HG02870 (cell line): ENCODE results near the gene ADM2.
A peak's percentile ranks its signal among the peaks of the same experiment; 100 is the strongest.

Source experiments
- ATAC-seq: cut with Tn5 transposase; IDR thresholded peaks from one replicate; pipeline ENCODE4 v1.9.1; 2021; ENCODE audit warnings: mild to moderate bottlenecking, moderate library complexity; ENCODE audit not compliant: unreplicated experiment

Gene ADM2

GRCh38 chr22:50523806-50524675 lies 42.7 kb downstream of the ADM2 start:
- ATAC-seq: no peak

DNA sequence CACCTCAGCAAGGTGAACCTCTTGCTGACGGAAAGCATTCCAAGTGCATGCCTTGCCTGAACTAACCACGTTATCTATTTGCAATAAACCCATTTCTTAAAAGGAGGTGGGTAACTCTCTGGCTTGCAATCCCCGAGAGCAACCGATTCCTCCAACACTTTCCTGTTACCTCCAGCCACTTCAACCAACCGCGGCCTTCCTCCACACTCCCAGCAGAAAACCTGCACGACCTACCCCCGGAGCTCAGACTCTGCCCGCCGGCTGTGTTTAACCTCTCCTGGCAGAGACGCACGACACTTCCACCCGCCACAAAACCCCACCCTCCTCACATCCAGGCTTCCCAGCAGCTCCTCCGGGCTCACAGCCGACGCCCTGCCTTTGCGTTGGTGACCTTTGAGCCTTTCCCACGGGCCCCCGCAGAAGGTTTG lies 43.3 kb downstream of the ADM2 start:
- ATAC-seq: no peak

GRCh38 chr22:50525104-50525857 lies 43.9 kb downstream of the ADM2 start, which contains the start of gene SCO2:
TSS of gene SCO2 (minus strand) at chr22:50525598. CDS start at chr22:50524411, 1,187 bp downstream.
- peak; percentile 41 for ATAC-seq

DNA sequence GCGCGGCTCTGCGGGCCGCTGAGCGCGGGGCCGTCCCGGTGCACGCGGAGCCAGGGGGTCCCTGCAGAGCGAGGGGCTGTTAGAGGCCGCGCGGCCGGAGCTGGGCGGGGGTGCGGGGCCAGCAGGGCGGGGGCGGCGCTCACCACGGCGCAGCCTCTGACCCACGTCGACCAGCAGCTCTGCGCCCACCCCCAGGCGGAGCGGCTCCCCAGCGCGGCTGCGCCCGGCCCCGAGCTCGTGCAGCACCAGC lies 44.4 kb downstream of the ADM2 start:
- ATAC-seq: no peak

DNA sequence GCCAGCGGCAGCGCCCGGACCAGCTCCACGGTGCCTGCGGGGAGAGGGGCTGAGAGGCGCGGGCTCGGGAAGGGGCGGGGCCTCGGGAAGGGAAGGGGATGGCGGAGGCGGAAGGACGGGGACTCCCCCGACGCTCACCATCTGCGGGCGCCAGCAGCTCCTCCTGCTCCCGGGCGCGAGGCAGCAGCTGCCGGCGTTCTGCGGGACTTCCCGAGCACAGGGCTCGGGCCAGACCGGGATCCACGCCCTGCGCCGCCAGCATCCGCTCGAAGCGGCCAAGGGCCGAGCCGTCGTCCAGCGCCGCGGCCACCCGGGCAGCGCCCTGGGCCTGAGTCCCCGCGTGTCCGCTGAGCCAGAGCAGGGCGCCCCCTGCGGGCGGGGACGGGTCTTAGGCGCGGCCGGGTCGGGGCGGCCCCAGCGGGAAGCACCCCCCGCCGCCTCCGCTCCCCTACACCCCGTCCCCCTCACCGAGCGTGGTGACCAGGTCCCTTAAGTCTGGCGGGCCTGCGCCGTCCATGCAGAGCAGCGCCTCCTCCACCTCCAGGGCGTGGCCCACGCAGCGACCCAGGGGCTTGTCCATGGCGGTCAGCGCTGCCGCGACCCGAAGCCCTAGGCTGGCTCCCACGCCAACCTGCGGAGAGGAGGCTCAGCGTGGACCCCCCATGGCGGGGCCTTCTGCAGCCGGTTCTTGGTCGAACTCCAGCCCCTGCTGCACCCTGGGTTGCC lies 44.9 kb downstream of the ADM2 start:
- ATAC-seq: peak; percentile 24

GRCh38 chr22:50526834-50527801 lies 45.8 kb downstream of the ADM2 start:
- ATAC-seq: no peak

DNA sequence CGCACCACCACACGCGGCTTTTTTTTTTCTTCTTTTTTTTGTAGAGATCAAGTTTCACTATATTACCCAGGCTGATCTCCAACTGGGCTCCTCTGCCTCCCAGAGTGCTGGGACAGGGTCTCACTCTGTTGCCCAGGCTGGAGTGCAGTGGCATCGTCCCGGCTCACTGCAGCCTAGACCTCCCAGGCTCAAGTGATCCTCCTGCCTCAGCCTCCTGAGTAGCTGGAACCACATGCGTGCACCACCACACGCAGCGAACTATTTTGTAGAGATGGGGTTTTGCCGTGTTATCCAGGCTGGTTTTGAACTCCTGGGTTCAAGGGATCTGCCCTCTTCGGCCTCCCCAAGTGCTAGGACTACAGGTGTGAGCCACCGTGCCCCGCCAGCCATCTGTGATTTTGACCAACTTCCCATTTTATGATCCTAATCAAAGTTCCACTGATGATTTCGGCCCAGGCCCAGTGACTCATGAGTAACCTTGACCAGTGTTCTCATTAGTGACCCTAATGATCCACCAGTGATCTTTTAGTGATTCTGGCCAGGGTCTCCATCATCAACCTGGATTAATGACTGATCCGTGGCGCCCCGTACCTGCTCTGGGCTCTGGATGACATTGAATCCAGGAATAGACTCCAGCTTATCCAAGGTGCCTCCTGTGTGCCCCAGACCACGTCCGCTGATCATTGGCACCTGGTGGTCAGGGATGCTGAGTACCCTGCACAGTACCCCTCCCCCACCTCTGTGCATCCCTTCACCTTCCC lies 46.8 kb downstream of the ADM2 start:
- no peak for ATAC-seq

DNA sequence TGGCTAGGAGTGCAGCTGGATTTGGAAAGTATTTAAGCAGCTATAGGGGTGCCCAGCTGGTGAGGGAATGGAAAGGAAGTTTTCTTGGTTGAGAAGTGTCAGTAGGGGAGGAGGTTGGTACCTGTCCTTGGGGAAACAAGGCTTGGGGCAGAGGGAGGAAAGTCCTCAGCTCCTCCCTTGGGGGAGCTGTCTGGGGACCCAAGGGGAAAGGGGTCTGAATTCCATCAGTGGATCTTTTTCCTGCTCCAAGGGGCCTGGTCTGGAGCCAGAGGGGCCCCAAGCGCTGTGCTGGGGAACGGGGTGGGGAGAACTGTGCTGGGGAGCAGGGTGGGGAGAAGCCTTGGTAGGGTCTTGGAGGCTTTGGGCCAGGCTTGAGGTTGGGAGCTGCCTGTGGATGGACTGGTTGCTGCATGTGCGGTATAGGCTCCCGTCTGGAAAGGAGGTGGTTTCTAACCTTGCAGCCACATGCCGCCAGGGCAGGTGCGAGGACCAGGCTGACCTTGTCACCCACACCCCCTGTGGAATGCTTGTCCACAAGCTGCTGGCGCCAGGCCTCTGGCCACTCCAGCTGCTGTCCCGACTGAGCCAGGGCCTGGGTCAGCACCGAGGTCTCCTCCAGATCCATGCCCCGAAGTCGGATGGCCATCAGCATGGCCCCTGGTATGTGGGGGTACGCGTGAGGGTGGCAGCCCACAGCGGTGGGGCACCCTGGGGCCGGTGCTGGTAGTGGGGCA lies 47.5 kb downstream of the ADM2 start:
- no peak for ATAC-seq

GRCh38 chr22:50529416-50529896 lies 48.1 kb downstream of the ADM2 start:
- no peak for ATAC-seq

DNA sequence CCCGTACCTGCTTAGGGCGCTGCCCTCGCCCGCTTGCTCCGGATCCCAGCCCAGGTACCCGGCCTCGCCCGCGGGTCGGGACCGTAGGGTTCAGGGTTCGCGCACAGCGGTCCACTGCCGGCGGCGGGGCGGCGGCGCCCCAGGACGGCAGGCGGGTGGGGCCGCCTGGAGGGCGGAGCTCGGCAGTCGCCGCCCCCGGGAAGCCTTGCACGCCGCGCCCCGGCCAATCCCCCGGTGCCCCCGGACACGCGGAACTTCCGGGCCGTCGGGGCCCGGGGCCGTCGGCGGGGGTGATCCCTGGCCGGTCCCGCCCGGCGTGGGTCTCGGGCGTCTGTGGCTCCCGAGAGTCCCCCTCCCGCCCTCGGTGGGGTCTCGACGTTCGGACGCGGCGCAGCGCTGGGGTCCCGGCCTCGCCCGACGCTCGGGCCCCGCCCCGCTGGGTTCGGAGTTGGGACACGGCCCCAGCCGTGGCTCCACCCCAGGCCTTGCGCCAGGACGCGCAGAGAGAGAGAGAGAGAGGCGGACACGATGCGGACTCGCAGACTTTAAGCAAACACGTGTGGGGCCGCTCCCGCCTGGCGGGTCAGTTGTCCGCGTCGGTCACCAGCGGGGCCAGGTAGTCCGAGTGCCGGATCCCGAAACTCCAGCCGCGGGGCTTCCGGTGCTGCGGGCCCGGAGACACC lies 48.7 kb downstream of the ADM2 start, which contains the start of gene TYMP:
Gene TYMP, minus strand, starts transcription at position 116 of the 683 bp plus-strand sequence. CDS start 303 bp downstream, outside the sequence.
- no peak for ATAC-seq

GRCh38 chr22:50530580-50530876 lies 49.2 kb downstream of the ADM2 start:
- no peak for ATAC-seq

DNA sequence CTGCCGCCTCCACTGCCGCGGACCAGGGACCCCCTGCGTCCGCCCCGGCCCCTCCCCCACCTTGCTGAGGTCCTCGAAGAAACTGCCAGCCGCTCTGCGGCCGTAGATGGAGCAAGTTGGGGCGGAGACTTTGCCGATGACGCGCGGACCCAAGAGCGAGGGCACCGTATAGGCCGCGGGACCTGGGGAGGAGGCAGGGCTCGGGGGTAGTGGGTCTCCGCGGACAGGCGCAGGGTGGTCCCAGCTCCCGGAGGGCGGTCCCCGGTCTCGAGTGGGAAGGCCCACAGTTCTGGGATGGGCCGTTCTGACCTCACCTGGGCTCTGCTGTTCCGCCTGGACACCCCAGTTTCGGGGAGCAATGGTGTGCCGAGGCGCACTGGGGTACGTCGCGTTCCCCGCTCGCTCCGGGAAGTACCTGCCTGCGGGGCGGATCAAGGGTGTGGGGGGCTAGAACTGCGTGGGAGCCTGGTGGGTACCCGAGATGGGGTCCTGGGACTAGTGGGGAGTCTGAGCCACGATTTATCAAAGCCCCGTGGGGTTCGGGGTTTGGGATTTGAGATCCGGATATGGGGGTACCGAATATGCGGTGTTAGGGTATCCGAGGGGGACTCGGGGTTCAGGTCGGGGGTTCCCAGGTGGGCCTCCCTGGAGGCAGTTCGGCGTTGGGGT lies 49.7 kb downstream of the ADM2 start:
- ATAC-seq: no peak

DNA sequence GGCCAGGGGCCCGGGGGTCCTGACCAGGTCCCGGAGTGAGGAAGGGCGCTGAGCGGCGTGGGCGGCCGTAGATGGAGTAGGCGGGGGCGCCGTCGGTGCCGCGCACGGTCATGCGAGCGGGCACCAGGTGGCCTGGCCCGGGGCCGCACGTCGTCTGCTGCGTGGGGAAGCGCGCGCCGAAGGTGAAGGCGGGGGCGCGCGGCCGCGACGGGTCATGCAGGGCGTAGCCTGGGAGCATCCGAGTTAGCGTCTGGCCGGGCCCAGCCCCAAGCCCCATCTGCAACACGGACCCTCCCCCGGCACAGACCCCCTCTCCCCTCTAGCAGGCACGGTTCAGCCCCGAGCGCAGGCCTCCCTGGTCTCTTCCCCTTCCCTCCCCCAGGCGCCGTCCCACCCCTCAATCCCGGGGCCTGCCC lies 50.2 kb downstream of the ADM2 start:
- ATAC-seq: no peak

DNA sequence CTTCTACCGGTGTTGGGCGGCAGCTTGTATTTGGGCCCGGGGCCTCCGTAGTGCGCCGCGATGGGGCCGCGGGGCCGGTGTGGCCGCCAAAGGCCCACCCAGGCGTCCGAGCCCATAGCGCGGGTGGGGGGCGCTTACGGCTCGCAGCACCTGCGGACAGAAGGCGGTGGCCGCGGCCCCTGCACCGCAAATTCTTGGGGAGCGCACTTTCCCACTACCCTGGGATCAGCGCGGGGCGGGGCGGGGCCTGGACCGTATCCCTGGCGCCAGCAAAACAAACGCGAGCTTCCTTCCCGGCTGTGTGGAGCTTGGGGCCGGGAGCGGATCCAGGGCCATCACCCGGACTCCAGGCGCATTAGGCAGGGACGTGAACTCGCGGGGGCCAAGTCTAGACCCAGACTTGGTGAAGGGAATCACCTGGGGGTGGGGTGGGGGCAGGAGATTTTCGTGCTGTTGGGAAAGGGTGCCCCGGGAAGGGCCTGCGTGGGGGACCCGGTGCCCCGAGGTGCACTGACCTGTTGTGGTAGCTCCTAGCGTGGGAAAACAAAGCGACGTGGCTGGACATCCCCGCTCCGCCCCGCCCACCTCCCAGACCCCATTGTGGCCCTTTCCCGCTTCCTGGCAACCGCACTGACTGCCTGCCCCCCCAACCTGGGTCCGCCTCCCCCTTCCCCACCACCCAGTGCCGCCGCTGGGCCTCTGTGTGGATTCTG lies 50.8 kb downstream of the ADM2 start:
- ATAC-seq: no peak

DNA sequence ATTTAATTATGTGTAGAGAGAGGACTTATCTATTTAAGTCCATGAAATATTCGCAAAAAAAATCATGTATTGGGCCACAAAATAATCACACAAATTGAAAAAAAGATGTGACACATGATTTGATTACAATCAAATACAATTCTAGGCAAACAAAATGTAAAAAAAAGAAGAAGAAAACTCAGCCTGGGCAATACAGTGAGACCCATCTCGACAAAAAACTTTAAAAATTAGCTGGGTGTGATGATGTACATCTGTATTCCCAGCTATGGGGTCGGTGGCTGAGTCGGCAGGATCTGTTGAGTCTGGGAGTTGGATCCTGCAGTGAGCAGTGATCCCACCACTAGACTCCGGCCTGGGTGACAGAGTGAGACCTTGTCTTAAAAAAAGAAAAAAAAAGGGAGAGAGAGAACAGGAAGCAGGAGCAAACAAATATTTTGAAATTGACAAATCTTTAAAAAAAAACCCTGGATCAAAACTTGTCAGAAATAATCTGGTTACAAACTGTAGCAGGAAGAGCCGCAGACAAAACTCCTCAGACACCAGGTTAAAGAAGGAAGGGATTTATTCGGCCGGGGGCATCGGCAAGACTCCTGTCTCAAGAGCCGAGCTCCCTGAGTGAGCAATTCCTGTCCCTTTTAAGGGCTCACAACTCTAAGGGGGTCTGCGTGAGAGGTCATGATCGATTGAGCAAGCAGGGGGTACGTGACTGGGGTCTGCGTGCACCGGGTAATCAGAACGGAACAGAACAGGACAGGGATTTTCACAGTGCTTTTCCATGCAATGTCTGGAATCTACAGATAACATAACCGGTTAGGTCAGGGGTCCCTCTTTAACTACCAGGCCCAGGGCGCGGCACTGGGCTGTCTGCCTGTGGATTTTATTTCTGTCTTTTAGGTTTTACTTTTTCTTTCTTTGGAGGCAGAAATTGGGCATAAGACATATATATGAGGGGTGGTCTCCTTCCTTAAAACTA lies 51.8 kb downstream of the ADM2 start:
- no peak for ATAC-seq
